Measurements from ENCODE around the gene PITPNC1.

- TF ChIP-seq, protein P1, sequence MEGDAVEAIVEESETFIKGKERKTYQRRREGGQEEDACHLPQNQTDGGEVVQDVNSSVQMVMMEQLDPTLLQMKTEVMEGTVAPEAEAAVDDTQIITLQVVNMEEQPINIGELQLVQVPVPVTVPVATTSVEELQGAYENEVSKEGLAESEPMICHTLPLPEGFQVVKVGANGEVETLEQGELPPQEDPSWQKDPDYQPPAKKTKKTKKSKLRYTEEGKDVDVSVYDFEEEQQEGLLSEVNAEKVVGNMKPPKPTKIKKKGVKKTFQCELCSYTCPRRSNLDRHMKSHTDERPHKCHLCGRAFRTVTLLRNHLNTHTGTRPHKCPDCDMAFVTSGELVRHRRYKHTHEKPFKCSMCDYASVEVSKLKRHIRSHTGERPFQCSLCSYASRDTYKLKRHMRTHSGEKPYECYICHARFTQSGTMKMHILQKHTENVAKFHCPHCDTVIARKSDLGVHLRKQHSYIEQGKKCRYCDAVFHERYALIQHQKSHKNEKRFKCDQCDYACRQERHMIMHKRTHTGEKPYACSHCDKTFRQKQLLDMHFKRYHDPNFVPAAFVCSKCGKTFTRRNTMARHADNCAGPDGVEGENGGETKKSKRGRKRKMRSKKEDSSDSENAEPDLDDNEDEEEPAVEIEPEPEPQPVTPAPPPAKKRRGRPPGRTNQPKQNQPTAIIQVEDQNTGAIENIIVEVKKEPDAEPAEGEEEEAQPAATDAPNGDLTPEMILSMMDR (IDR thresholded peaks at IDR 0.05; ENCODE audit: insufficient read depth, low read depth, low read length), result no peak
- TF ChIP-seq EZH2 (IDR thresholded peaks at IDR 0.05; ENCODE audit: insufficient read depth, low read length), result no peak
Measured at GRCh38 chr17:67377488-67378453, 690 bp downstream of the PITPNC1 start.
